K562 (cell line): ENCODE measurements around the gene CDYL. TPM values are rescaled to one million over a fixed set of nuclear protein-coding genes. Genes with fewer than 3 reads are reported as not detected.

ENCODE experiments used
- ATAC-seq: fragments of 200-7000 bp; cut with Tn5 transposase; 3 replicates; pipeline ENCODE4 v1.9.1; 2020; ENCODE audit warnings: moderate library complexity
- BruUV-seq: library from RNA; stranded (reverse); fragments of 400-500 nt; replicated peaks from 2 replicates; lab custom pipeline; 2021; lab: Mats Ljungman, UMichigan
- CTCF ChIA-PET: fragments of 300-600 bp; formaldehyde crosslinking; extraction: SDS; loops from one replicate; lab custom pipeline; 2021; ENCODE audit warnings: low intra/inter-chr PET ratio; lab: Yijun Ruan, JAX
- POLR2A ChIA-PET: fragments of 300-600, 350-650 bp; sonication (Branson Sonifier 250); formaldehyde crosslinking; extraction: SDS; loops from one replicate; lab custom pipeline; 2021; ENCODE audit warnings: antibody characterized with exemption, inconsistent platforms; lab: Yijun Ruan, JAX
- DNase-seq, 4 experiments: peaks; one replicate each; pipeline versions ENCODE4 v3.0.0 to v3.0.0-alpha.2; 2011 to 2018; ENCODE audit warnings: low spot score in 3 of 4, mixed read lengths in 3 of 4; ENCODE audit errors: extremely low read depth in 1 of 4
- FAIRE-seq: peaks from 2 replicates; lab custom pipeline; 2011; peaks lifted over from hg19 to GRCh38; lab: Jason Lieb, UNC
- H2AFZ ChIP-seq: 2 replicates; pipeline ENCODE4 v1.6.0; 2011; ENCODE audit warnings: low read depth, low read length, control low read depth, inconsistent platforms
- H3K27ac ChIP-seq: fragments of 200-600 bp; 3 replicates; pipeline ENCODE4 v1.8.0; 2011; ENCODE audit warnings: low read depth, mild to moderate bottlenecking, control low read depth, inconsistent platforms, low read length, moderate library complexity, mixed read lengths; ENCODE audit errors: extremely low read depth
- H3K27me3 ChIP-seq, 2 experiments: fragments of 300-600 bp in 1 of 2; 2 replicates in 1 of 2; 3 replicates in 1 of 2; pipeline versions ENCODE4 v1.6.0 to v1.8.0; 2011; ENCODE audit warnings: inconsistent platforms in 2 of 2, low read length in 2 of 2, mild to moderate bottlenecking in 1 of 2, mixed read lengths in 1 of 2, moderate library complexity in 1 of 2; ENCODE audit not compliant: control insufficient read depth in 2 of 2, insufficient read depth in 2 of 2
- H3K36me3 ChIP-seq: fragments of 300-600 bp; 3 replicates; pipeline ENCODE4 v1.8.0; 2011; ENCODE audit warnings: mild to moderate bottlenecking, low read length, inconsistent platforms; ENCODE audit not compliant: control insufficient read depth, insufficient read depth
- H3K4me1 ChIP-seq, 2 experiments: fragments of 200-600 bp in 1 of 2; replicated peaks in 1 of 2; 2 replicates in 1 of 2; 3 replicates in 1 of 2; pipeline versions ENCODE4 v1.5.1 to v1.8.0; 2011; ENCODE audit warnings: inconsistent platforms in 2 of 2, low read length in 2 of 2, mild to moderate bottlenecking in 1 of 2, mixed read lengths in 1 of 2, moderate library complexity in 1 of 2; ENCODE audit not compliant: control insufficient read depth in 2 of 2, insufficient read depth in 2 of 2
- H3K4me2 ChIP-seq: 2 replicates; pipeline ENCODE4 v1.6.1; 2011; ENCODE audit warnings: low read length, control low read depth, inconsistent platforms, mixed read lengths; ENCODE audit not compliant: insufficient read depth
- H3K4me3 ChIP-seq: fragments of 200-600 bp; sonication (generic), shearing (Covaris generic); 2 replicates; pipeline ENCODE4 v1.5.1; 2016; ENCODE audit warnings: control low read depth, inconsistent platforms
- H3K79me2 ChIP-seq: fragments of 200-600 bp; 3 replicates; pipeline ENCODE4 v1.8.0; 2011; ENCODE audit warnings: low read length, inconsistent platforms; ENCODE audit not compliant: control insufficient read depth, insufficient read depth
- H3K9ac ChIP-seq, 2 experiments: 2 replicates each; pipeline versions ENCODE4 v1.6.0 to v1.6.1; 2011; ENCODE audit warnings: low read depth in 2 of 2, low read length in 2 of 2, control low read depth in 1 of 2, inconsistent platforms in 1 of 2, mild to moderate bottlenecking in 1 of 2, mixed read lengths in 1 of 2; ENCODE audit not compliant: insufficient read depth in 1 of 2
- H3K9me1 ChIP-seq: one replicate; pipeline ENCODE4 v1.6.0; 2011; ENCODE audit warnings: inconsistent platforms, mild to moderate bottlenecking, low read length, moderate library complexity; ENCODE audit not compliant: control insufficient read depth, insufficient read depth
- H3K9me3 ChIP-seq: replicated peaks from 2 replicates; pipeline ENCODE4 v1.5.1; 2011; ENCODE audit warnings: low read depth, low read length, inconsistent platforms; ENCODE audit not compliant: control insufficient read depth, insufficient read depth
- H4K20me1 ChIP-seq: replicated peaks from 2 replicates; pipeline ENCODE4 v1.6.1; 2011; ENCODE audit warnings: low read length, inconsistent platforms, mixed read lengths; ENCODE audit not compliant: control insufficient read depth, insufficient read depth
- CBFA2T2 ChIP-seq: fragments of 450-650 bp; conservative IDR thresholded peaks from 2 replicates; pipeline ENCODE4 v1.6.1; 2017; ENCODE audit warnings: mild to moderate bottlenecking
- HMGXB4 ChIP-seq: sonication (generic); formaldehyde crosslinking; IDR thresholded peaks from 2 replicates; pipeline ENCODE4 v1.8.1; 2023; ENCODE audit warnings: mild to moderate bottlenecking, missing genetic modification reagents
- MTF1 ChIP-seq: fragments of 250-450 bp; sonication (Bioruptor Pico); IDR thresholded peaks from 2 replicates; pipeline ENCODE4 v1.9.0; 2021; ENCODE audit warnings: moderate library complexity, mild to moderate bottlenecking, inconsistent platforms, borderline replicate concordance
- NR2C1 ChIP-seq, 2 experiments: fragments of 450-650 bp; IDR thresholded peaks; 2 replicates each; pipeline ENCODE4 v1.6.1; 2017; ENCODE audit warnings: mild to moderate bottlenecking in 2 of 2, antibody characterized with exemption in 1 of 2, inconsistent platforms in 1 of 2, missing compliant biosample characterization in 1 of 2, missing genetic modification characterization in 1 of 2
- SETDB1 ChIP-seq: IDR thresholded peaks from one replicate; pipeline ENCODE4 v1.6.1; 2012; ENCODE audit warnings: low read length, control low read depth, inconsistent platforms
- SREBF2 ChIP-seq: sonication (generic); formaldehyde crosslinking; IDR thresholded peaks from 2 replicates; pipeline ENCODE4 v1.4.0; 2020; ENCODE audit warnings: mild to moderate bottlenecking, missing genetic modification reagents
- ZSCAN29 ChIP-seq: fragments of 450-650 bp; IDR thresholded peaks from 2 replicates; pipeline ENCODE4 v1.6.1; 2017
- WGBS: fragments of 100-300 bp; shearing (Covaris generic); methylation state at CpG from one replicate; pipeline ENCODE4 v1.1.6; 2016; ENCODE audit warnings: low coverage, mixed read lengths; ENCODE audit not compliant: insufficient coverage; ENCODE audit errors: missing lambda C conversion rate; 5-methylcytosine and 5-hydroxymethylcytosine counted together
- in situ Hi-C: fragments of 300-500 bp; cut with MboI; formaldehyde crosslinking; loops from 4 replicates; pipeline ENCODE4 v1.15.0; 2018; ENCODE audit warnings: inconsistent platforms, mixed read lengths
- intact Hi-C: fragments of 100-400 bp; cut with micrococcal nuclease; formaldehyde crosslinking; loops from 2 replicates; pipeline ENCODE4 v1.14.2; 2022
- polyA plus RNA-seq, 8 experiments: library from polyadenylated mRNA; depleted of rRNA in 4 of 8; stranded (reverse) in 5 of 8; unstranded in 3 of 8; fragments of >200 nt; fragmentation: Nextera tagmentation in 2 of 8; fragmentation: Illumina TruSeq in 1 of 8; extraction: Ambion mirVana in 2 of 8; extraction: Trizol in 1 of 8; gene quantifications; 2 replicates each; pipeline versions ENCODE4 v1.2.1 to v1.2.3, GENCODE V29; 2011 to 2014; ENCODE audit warnings: inconsistent platforms in 1 of 8, missing spikeins in 1 of 8
- total RNA-seq, 7 experiments: library from RNA; depleted of rRNA in 6 of 7; stranded (reverse); fragments of >200 nt in 6 of 7; fragmentation: Illumina TruSeq in 2 of 7; extraction: Trizol in 2 of 7; gene quantifications; 2 replicates each; pipeline versions ENCODE4 v1.2.1 to v1.2.3, GENCODE V29; 2011 to 2021; ENCODE audit warnings: low replicate concordance in 1 of 7
- TF ChIP-seq, protein P1 (sequence below): fragments of 250-450 bp; sonication (Bioruptor Pico); IDR thresholded peaks from 2 replicates; pipeline ENCODE4 v1.9.0; 2021; ENCODE audit warnings: mild to moderate bottlenecking
- TF ChIP-seq, protein P2 (sequence below): sonication (generic); formaldehyde crosslinking; IDR thresholded peaks from 2 replicates; pipeline ENCODE4 v1.9.0; 2022; ENCODE audit warnings: mild to moderate bottlenecking, missing genetic modification reagents

The CDYL gene
- total and polyA plus RNA-seq, 9 of the 15 experiments (the other 6 are each of a cell fraction or from before 2014, with no cell fraction given), result 8.1 to 45.8 (median 40.8) TPM

DNA sequence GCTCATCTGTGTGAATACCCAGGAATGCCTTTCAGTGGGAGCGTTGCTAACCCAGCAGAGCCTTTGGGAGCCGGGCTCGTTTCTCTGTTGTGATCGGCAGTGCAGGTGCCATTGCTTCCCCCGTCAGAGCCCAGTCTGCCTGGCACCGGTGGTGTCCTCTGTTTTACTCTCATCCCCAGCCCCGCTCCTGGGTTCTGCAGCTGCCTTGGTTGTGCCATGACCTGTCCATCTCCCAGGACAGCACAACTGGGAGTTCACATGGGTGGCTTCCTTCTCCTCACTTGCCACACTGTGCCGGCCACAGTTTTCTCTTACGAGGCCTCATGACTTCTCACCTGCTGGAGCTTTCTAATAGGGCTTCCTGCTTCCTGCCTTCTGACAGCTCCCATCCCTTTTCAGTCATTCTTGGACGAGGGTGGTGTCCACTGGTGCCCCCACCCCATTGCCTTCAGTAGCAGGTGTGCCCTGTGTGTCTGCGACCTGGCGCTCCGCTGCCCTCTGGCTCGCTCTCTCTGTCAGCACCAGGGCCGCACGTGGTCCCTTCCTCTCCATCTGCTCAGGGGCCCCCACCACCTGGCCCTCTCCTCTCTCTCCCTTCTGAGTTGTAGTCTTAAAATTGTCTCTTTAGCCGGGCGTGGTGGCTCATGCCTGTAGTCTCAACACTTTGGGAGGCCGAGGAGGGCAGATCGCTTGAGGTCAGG lies 116.7 kb downstream of the CDYL start (continued):
- TF ChIP-seq MTF1 (CRISPR knock-in tag), result no peak
- TF ChIP-seq, protein P1, sequence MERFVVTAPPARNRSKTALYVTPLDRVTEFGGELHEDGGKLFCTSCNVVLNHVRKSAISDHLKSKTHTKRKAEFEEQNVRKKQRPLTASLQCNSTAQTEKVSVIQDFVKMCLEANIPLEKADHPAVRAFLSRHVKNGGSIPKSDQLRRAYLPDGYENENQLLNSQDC (CRISPR knock-in tag), result no peak

DNA sequence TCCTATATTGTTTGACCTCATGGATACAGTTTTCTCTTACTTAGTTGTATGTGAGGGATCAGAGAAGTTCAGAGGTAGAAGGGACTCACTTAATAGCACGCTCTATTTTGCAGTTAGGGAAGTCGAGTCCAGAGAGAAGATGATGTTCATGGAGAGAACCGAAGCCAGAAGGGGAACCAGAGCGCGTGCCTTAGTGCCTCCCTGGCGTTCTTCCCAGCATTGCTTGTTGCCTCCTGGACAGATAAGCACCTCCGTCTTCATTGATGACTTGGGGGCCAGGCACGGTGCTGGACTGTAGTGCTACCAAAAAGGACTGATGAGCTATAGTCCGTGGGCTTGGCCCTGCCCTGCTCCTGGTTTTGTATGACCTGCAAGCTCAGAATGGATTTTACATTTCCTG lies 117.8 kb downstream of the CDYL start:
- no peak overlapping the region for H2AFZ ChIP-seq
- FAIRE-seq (no peak), ATAC-seq (no peak), DNase-seq (no peak)
- H3K27ac ChIP-seq, result no peak overlapping the region
- in situ Hi-C loops, result no loop called here
- 0 out of 2 replicates have a peak, but pooled peaks cover 5% of the 10 kb centered on the region for H4K20me1 ChIP-seq
- H3K79me2 ChIP-seq, result peaks cover 28% of the 10 kb centered on the region
- CTCF ChIA-PET, result no interaction called here
- no peak overlapping the region for H3K4me3 ChIP-seq
- H3K27me3 ChIP-seq, result no peaks in the 10 kb centered on the region
- H3K4me1 ChIP-seq, result no peaks in the 10 kb centered on the region
- 93% methylated on average over 9 of the region's 9 CpGs for WGBS
- no TSS peak for BruUV-seq
- no peak overlapping the region for H3K9ac ChIP-seq
- H3K9me3 ChIP-seq, result no peaks in the 10 kb centered on the region
- TF ChIP-seq, protein P2, sequence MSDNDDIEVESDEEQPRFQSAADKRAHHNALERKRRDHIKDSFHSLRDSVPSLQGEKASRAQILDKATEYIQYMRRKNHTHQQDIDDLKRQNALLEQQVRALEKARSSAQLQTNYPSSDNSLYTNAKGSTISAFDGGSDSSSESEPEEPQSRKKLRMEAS (CRISPR knock-in tag), result no peak
- TF ChIP-seq CBFA2T2 (no peak), HMGXB4 (no peak), SETDB1 (no peak), ZSCAN29 (no peak), SREBF2 (CRISPR knock-in tag) (no peak), NR2C1 (IDR thresholded peaks at IDR 0.05) (no peak), NR2C1 (tag; IDR thresholded peaks at IDR 0.05) (no peak)
- POLR2A ChIA-PET, result interaction anchor here (0.7 to 0.8 kb wide), 3 partner anchors 12 to 1285 kb away, joined by 3 read pairs; no protein-coding TSS in a partner anchor
- intact Hi-C loops, result no loop called here
- H3K4me2 ChIP-seq, result no peak overlapping the region
- H3K36me3 ChIP-seq, result peaks cover 44% of the 10 kb centered on the region
- H3K9me1 ChIP-seq, result peaks cover 3% of the 10 kb centered on the region
